Breast epithelium (tissue), 4 donors: Measurements from ENCODE around the gene KNOP1. TPM values are rescaled to one million over a fixed set of nuclear protein-coding genes. Genes with fewer than 3 reads are reported as not detected.

Source experiments
- DNase-seq, 2 donors: peaks; one replicate each; pipeline ENCODE4 v3.0.0-alpha.2; 2019; ENCODE audit warnings: low spot score in 2 of 2
- H3K27ac ChIP-seq, 2 donors: fragments of 200-600 bp; sonication (generic) in 1 of 2; one replicate each; pipeline ENCODE4 v1.5.1; 2016 to 2019; ENCODE audit warnings: mild to moderate bottlenecking in 1 of 2
- H3K27me3 ChIP-seq, 2 donors: fragments of 200-600 bp; sonication (generic) in 1 of 2; one replicate each; pipeline versions ENCODE4 v1.5.1 to v1.6.0; 2017 to 2019; ENCODE audit warnings: control low read depth in 1 of 2, mild to moderate bottlenecking in 1 of 2
- H3K36me3 ChIP-seq: fragments of 200-600 bp; one replicate; pipeline ENCODE4 v1.5.1; 2019
- H3K4me1 ChIP-seq, 2 donors: fragments of 200-600 bp; sonication (generic); one replicate each; pipeline ENCODE4 v1.5.1; 2016 to 2019; ENCODE audit warnings: control low read depth in 1 of 2
- H3K4me3 ChIP-seq, 3 donors: fragments of 200-600 bp; sonication (generic); 1 replicate in 2 of 3; 2 replicates in 1 of 3; pipeline ENCODE4 v1.5.1; 2016 to 2019; ENCODE audit warnings: mild to moderate bottlenecking in 3 of 3, moderate library complexity in 2 of 3
- H3K9me3 ChIP-seq, 2 donors: fragments of 200-600 bp; sonication (generic) in 1 of 2; one replicate each; pipeline ENCODE4 v1.5.1; 2016 to 2019; ENCODE audit warnings: control low read depth in 1 of 2
- CTCF ChIP-seq, 3 donors: fragments of 450-650 bp; IDR thresholded peaks; one replicate each; pipeline ENCODE4 v1.5.1; 2016 to 2017; ENCODE audit warnings: antibody characterized with exemption in 3 of 3, mild to moderate bottlenecking in 3 of 3, moderate library complexity in 3 of 3
- POLR2A ChIP-seq: fragments of 450-650 bp; IDR thresholded peaks from one replicate; pipeline ENCODE4 v1.6.1; 2016; ENCODE audit warnings: antibody characterized with exemption, mild to moderate bottlenecking, moderate library complexity
- POLR2AphosphoS5 ChIP-seq, 3 donors: sonication (generic); formaldehyde crosslinking; IDR thresholded peaks; one replicate each; pipeline ENCODE4 v1.6.1; 2017; ENCODE audit warnings: antibody characterized with exemption in 3 of 3
- intact Hi-C: fragments of 100-400 bp; cut with DNase I; formaldehyde crosslinking; loops from one replicate; pipeline ENCODE4 v1.15.1; 2023; ENCODE audit warnings: low total_unique reads
- total RNA-seq, 3 donors: library from RNA; depleted of rRNA; stranded (reverse); fragments of >200 nt; gene quantifications; one replicate each; pipeline ENCODE4 v1.1.0, GENCODE V29; 2016

KNOP1 gene
- total RNA-seq, 3 donors from 2014 or later = 12.3 to 15.4 (median 13.0) TPM

GRCh38 chr16:19704321-19705145 is 13.5 kb downstream of the KNOP1 start:
- TF ChIP-seq POLR2AphosphoS5 (IDR thresholded peaks at IDR 0.05) = peak in 1 of 3 donors; percentile 40
- no peak for TF ChIP-seq CTCF (IDR thresholded peaks at IDR 0.05)
- no peak for DNase-seq
- no peaks in the 10 kb centered on the region for H3K27me3 ChIP-seq
- H3K27ac ChIP-seq = peak overlapping the region; percentile 26 to 84
- intact Hi-C loops = no loop called here
- H3K4me1 ChIP-seq = no peaks in the 10 kb centered on the region
- H3K4me3 ChIP-seq = no peak overlapping the region
- no peaks in the 10 kb centered on the region for H3K9me3 ChIP-seq
- no peaks in the 10 kb centered on the region for H3K36me3 ChIP-seq

- intact Hi-C loops = no loop called here
- Histone ChIP-seq H3K4me3 (no peak overlapping the region), H3K4me1 (no peaks in the 10 kb centered on the region), H3K36me3 (no peaks in the 10 kb centered on the region), H3K27ac (no peak overlapping the region), H3K27me3 (no peaks in the 10 kb centered on the region), H3K9me3 (no peaks in the 10 kb centered on the region)
- DNase-seq = no peak
- TF ChIP-seq POLR2A (no peak), CTCF (IDR thresholded peaks at IDR 0.05) (no peak), POLR2AphosphoS5 (IDR thresholded peaks at IDR 0.05) (no peak)
Measured at GRCh38 chr16:19703172-19703889, 14.7 kb downstream of the KNOP1 start.

DNA sequence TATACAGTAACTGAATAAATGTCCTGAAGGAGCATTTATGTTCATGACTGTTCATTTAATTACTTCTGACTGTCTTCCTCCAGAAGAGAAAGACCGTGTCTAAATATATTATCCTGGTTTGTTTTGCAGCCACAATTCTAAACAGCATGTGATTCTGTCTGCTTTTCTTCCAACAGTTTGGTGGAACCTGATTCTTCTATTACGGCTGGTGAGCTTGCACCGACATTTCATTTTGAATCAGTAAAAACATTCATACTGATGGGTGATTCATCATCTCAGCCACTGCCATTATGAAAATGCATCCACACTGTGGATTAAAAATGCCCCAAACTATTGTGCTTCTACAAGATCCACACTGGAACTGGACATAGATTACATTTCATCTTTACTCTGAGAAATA is 16.9 kb downstream of the KNOP1 start:
- no peak for DNase-seq
- H3K9me3 ChIP-seq = no peaks in the 10 kb centered on the region
- no peaks in the 10 kb centered on the region for H3K36me3 ChIP-seq
- H3K4me1 ChIP-seq = peaks cover 6 to 10% of the 10 kb centered on the region in 2 donors
- intact Hi-C loops = no loop called here
- H3K27ac ChIP-seq = peak overlapping the region; percentile 3 to 22
- H3K4me3 ChIP-seq = no peak overlapping the region
- H3K27me3 ChIP-seq = no peaks in the 10 kb centered on the region
- no peak for TF ChIP-seq CTCF (IDR thresholded peaks at IDR 0.05)
- no peak for TF ChIP-seq POLR2AphosphoS5 (IDR thresholded peaks at IDR 0.05)

- H3K36me3 ChIP-seq = no peaks in the 10 kb centered on the region
- intact Hi-C loops = no loop called here
- H3K4me3 ChIP-seq = no peak overlapping the region
- no peaks in the 10 kb centered on the region for H3K27me3 ChIP-seq
- peak overlapping the region; percentile 3 to 22 for H3K27ac ChIP-seq
- H3K9me3 ChIP-seq = no peaks in the 10 kb centered on the region
- peak in 1 of 3 donors; percentile 30 for TF ChIP-seq POLR2AphosphoS5 (IDR thresholded peaks at IDR 0.05)
- TF ChIP-seq CTCF (IDR thresholded peaks at IDR 0.05) = no peak
- peak in 1 of 2 donors; percentile 63 for DNase-seq
- peaks cover 7 to 10% of the 10 kb centered on the region in 2 donors for H3K4me1 ChIP-seq
Measured at GRCh38 chr16:19700319-19700781, 17.7 kb downstream of the KNOP1 start.

DNA sequence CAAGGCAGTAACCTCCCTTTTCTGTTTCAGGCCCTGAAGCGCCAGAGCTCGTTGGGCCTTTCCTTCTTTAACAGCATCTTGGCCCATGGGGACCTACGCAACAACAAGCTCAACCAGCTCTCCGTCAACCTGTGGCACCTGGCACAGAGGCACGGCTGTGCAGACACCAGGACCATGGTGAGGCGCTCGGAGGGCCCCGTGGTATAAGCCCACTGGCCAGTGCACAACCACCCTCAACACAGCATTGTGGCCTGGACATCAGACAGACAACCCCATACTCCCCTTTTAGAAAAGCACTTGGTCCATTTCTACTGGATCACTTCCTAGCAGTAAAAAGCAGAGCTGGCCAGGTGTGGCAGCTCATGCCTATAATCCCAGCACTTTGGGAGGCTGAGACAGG is 18.6 kb downstream of the KNOP1 start:
- Histone ChIP-seq H3K4me1 (peaks cover 7 to 10% of the 10 kb centered on the region in 2 donors), H3K27ac (peak overlapping the region; percentile 48 to 92), H3K27me3 (no peaks in the 10 kb centered on the region), H3K4me3 (no peak overlapping the region), H3K36me3 (no peaks in the 10 kb centered on the region), H3K9me3 (no peaks in the 10 kb centered on the region)
- no peak for DNase-seq
- TF ChIP-seq CTCF (IDR thresholded peaks at IDR 0.05) = no peak
- intact Hi-C loops = no loop called here
